Raji (cell line): Measurements from ENCODE around the gene HYAL3.

Source experiments
- POLR2A ChIP-seq: IDR thresholded peaks from 2 replicates; pipeline ENCODE4 v1.6.1; 2011; ENCODE audit warnings: low read depth, low read length, control low read depth; ENCODE audit not compliant: insufficient read depth

HYAL3 gene

GRCh38 chr3:50302095-50303012 lies 3.1 kb upstream of the HYAL3 start:
- no peak for TF ChIP-seq POLR2A

GRCh38 chr3:50300681-50301254 lies 1.6 kb upstream of the HYAL3 start:
- no peak for TF ChIP-seq POLR2A

- TF ChIP-seq POLR2A = no peak
Observed at GRCh38 chr3:50299929-50300680, 900 bp upstream of the HYAL3 start.

GRCh38 chr3:50299638-50299928 lies 378 bp upstream of the HYAL3 start:
- TF ChIP-seq POLR2A = no peak

- no peak for TF ChIP-seq POLR2A
Observed at GRCh38 chr3:50297896-50298725, 1.1 kb downstream of the HYAL3 start.

- TF ChIP-seq POLR2A = no peak
Observed at GRCh38 chr3:50297384-50297775, 1.8 kb downstream of the HYAL3 start.

- TF ChIP-seq POLR2A = no peak
Observed at GRCh38 chr3:50296721-50297383, 2.4 kb downstream of the HYAL3 start.

- no peak for TF ChIP-seq POLR2A
Observed at GRCh38 chr3:50295553-50296431, 3.4 kb downstream of the HYAL3 start.

- no peak for TF ChIP-seq POLR2A
Observed at GRCh38 chr3:50294492-50295403, 4.5 kb downstream of the HYAL3 start.

GRCh38 chr3:50294089-50294488 lies 5.1 kb downstream of the HYAL3 start:
- no peak for TF ChIP-seq POLR2A

- TF ChIP-seq POLR2A = no peak
Observed at GRCh38 chr3:50293079-50293801, 6.0 kb downstream of the HYAL3 start.
